Prostate gland (tissue), 2 donors: ENCODE results near the gene PIGM.

ENCODE experiments used
- POLR2A ChIP-seq: fragments of 450-650 bp; IDR thresholded peaks from one replicate; pipeline ENCODE4 v1.6.1; 2016; ENCODE audit warnings: antibody characterized with exemption, mild to moderate bottlenecking
- POLR2AphosphoS5 ChIP-seq: sonication (generic); formaldehyde crosslinking; IDR thresholded peaks from one replicate; pipeline ENCODE4 v1.6.1; 2017; ENCODE audit warnings: antibody characterized with exemption
- TF ChIP-seq, protein P1 (sequence below), 4 experiments: fragments of 200-600 bp in 2 of 4; fragments of 450-650 bp in 2 of 4; sonication (generic) in 2 of 4; IDR thresholded peaks; 1 replicate in 3 of 4; 2 replicates in 1 of 4; pipeline ENCODE4 v1.5.1; 2016 to 2019; ENCODE audit warnings: antibody characterized with exemption in 4 of 4, mild to moderate bottlenecking in 2 of 4, moderate library complexity in 2 of 4

DNA sequence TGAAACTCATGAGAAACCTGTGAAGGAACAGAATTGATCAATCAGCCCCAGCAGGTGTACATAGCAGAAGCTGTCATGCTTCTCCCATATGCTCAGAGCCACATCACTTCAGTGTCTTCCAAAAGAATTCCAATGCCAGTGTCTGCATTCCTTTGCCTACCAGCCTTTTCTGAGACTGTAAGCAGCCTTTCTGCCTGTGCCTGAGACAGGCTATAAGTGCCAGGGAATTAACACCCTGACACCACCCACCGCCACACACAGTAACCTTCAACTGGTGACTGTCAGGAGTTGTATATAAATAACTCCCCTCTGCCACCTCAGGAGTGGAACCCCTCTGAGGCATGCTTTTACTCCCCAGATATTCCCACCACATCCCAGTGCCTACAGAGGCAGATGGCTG is 39.6 kb downstream of the PIGM start:
- TF ChIP-seq, protein P1, sequence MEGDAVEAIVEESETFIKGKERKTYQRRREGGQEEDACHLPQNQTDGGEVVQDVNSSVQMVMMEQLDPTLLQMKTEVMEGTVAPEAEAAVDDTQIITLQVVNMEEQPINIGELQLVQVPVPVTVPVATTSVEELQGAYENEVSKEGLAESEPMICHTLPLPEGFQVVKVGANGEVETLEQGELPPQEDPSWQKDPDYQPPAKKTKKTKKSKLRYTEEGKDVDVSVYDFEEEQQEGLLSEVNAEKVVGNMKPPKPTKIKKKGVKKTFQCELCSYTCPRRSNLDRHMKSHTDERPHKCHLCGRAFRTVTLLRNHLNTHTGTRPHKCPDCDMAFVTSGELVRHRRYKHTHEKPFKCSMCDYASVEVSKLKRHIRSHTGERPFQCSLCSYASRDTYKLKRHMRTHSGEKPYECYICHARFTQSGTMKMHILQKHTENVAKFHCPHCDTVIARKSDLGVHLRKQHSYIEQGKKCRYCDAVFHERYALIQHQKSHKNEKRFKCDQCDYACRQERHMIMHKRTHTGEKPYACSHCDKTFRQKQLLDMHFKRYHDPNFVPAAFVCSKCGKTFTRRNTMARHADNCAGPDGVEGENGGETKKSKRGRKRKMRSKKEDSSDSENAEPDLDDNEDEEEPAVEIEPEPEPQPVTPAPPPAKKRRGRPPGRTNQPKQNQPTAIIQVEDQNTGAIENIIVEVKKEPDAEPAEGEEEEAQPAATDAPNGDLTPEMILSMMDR (IDR thresholded peaks at IDR 0.05), result no peak
- no peak for TF ChIP-seq POLR2AphosphoS5
- TF ChIP-seq POLR2A, result no peak
